SIG-M5 treated with dmso at 0.1 percent for 504 hours (cell line): ENCODE measurements around the gene ACAN.
"Not testable (repeated sequence)": the region's sequence is repeated elsewhere in the genome, so short reads cannot be mapped to it uniquely, and the experiment has no call there.

ENCODE experiments used
- DNase-seq: peaks from one replicate; lab custom pipeline; 2025; ENCODE audit not compliant: unreplicated experiment; lab: John Stamatoyannopoulos, UW

The ACAN gene

GRCh38 chr15:88918738-88919137 is 115.5 kb downstream of the ACAN start:
- peak; percentile 61 for DNase-seq

DNA sequence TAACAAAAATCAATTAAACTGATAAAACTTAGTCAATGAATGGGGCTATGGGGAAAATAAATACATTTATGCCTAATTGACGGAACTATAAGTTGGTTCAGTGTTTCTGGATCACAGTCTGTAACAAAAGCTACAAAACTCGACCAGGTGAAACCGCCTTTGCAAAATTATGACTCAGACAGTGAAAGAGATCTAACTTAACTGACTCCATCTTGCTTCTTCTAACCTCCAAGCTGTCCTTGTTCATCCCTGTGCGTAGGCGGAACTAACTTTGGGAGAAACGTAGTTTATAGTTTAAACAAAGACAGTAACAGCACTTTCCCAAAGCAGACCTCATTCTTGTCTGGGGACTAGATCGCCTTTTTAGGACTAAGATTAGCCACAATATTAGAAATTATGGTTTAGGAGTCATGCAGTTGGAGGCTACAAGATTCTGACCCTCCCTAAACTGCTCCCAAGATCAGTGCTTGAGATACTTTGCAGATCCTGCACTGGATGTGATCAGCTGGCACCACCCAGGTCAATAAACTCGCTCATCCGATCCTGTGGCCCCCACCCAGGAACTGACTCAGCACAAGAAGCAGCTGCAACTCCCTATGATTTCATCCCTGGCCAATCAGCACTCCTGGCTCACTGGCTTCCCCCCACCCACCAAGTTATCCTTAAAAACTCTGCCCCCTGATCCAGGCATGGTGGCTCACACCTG is 117.1 kb downstream of the ACAN start:
- no peak for DNase-seq

DNA sequence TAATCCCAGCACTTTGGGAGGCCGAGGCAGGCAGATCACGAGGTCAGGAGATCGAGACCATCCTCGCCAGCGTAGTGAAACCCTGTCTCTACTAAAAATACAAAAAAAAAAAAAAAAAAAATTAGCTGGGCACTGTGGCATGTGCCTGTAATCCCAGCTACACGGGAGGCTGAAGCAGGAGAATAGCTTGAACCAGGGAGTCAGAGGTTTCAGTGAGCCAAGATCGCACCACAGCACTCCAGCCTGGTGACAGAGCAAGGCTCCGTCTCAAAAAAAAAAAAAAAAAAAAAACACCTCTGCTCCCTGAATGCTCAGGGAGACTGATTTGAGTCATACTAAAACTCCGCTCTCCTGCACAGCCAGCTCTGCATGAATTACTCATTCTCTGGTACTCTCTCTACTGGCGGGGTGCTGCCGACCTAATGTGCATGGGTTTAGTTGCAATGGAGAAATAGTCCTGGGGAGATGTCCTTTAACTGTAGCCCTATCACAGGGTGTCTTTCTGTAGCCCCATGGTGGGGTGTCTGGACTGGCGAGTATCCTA is 117.7 kb downstream of the ACAN start:
- not testable (repeated sequence) for DNase-seq
